Upper lobe of left lung (tissue), 6 donors: ENCODE data around the gene ABCB11. TPM values are rescaled to one million over a fixed set of nuclear protein-coding genes. Genes with fewer than 3 reads are reported as not detected.

Source experiments
- ATAC-seq, 2 donors: fragments of 200-7000 bp; cut with Tn5 transposase; one replicate each; pipeline ENCODE4 v1.9.1; 2022; ENCODE audit warnings: mild to moderate bottlenecking in 2 of 2, moderate library complexity in 2 of 2; ENCODE audit not compliant: low FRiP score in 2 of 2
- DNase-seq, 2 donors: peaks; one replicate each; pipeline ENCODE4 v3.0.0-alpha.2; 2019 to 2020
- H3K27ac ChIP-seq, 4 donors: fragments of 200-600 bp; sonication (generic); one replicate each; pipeline ENCODE4 v1.5.1; 2016 to 2019
- H3K27me3 ChIP-seq, 4 donors: fragments of 200-600 bp; sonication (generic); one replicate each; pipeline ENCODE4 v1.5.1; 2017 to 2019
- H3K36me3 ChIP-seq, 4 donors: fragments of 200-600 bp; sonication (generic); one replicate each; pipeline ENCODE4 v1.5.1; 2016 to 2019
- H3K4me1 ChIP-seq, 4 donors: fragments of 200-600 bp; sonication (generic); one replicate each; pipeline ENCODE4 v1.5.1; 2018 to 2019
- H3K4me3 ChIP-seq, 4 donors: fragments of 200-600 bp; sonication (generic); one replicate each; pipeline ENCODE4 v1.5.1; 2017 to 2019; ENCODE audit warnings: mild to moderate bottlenecking in 2 of 4, moderate library complexity in 1 of 4
- H3K9me3 ChIP-seq, 4 donors: fragments of 200-600 bp; sonication (generic); one replicate each; pipeline ENCODE4 v1.5.1; 2018 to 2019
- EP300 ChIP-seq, 4 donors: sonication (generic); formaldehyde crosslinking; IDR thresholded peaks; one replicate each; pipeline ENCODE4 v1.5.1; 2017; ENCODE audit warnings: antibody characterized with exemption in 4 of 4, control low read depth in 2 of 4
- POLR2A ChIP-seq, 4 donors: fragments of 450-650 bp; IDR thresholded peaks; one replicate each; pipeline ENCODE4 v1.5.1; 2016 to 2017; ENCODE audit warnings: antibody characterized with exemption in 4 of 4, mild to moderate bottlenecking in 2 of 4
- POLR2AphosphoS5 ChIP-seq, 2 donors: sonication (generic); formaldehyde crosslinking; IDR thresholded peaks; one replicate each; pipeline ENCODE4 v1.5.1; 2017; ENCODE audit warnings: antibody characterized with exemption in 2 of 2
- WGBS, 2 donors: methylation state at CpG; one replicate each; pipeline ENCODE4 v1.1.5; 2017 to 2018; 5-methylcytosine and 5-hydroxymethylcytosine counted together
- total RNA-seq, 6 donors: library from RNA; depleted of rRNA in 4 of 6; stranded (reverse); fragments of >200 nt in 4 of 6; gene quantifications; one replicate each; pipeline versions ENCODE4 v1.1.0 to v1.2.1, GENCODE V29; 2016 to 2021
- TF ChIP-seq, protein P1 (sequence below), 6 experiments: fragments of 450-650 bp in 4 of 6; fragments of 200-600 bp in 2 of 6; sonication (generic) in 2 of 6; IDR thresholded peaks; one replicate each; pipeline ENCODE4 v1.5.1; 2016 to 2019; ENCODE audit warnings: antibody characterized with exemption in 6 of 6
- donor health status: DM: no; HTN: no; CAD: no; lungs with moderate emphysema.
- donor health status: DM: no; HTN: yes; CAD: no; lungs with severe emphysema.

ABCB11 gene
- total RNA-seq, 6 donors from 2014 or later = 0.03 to 3.6 TPM; not detected in 4

DNA sequence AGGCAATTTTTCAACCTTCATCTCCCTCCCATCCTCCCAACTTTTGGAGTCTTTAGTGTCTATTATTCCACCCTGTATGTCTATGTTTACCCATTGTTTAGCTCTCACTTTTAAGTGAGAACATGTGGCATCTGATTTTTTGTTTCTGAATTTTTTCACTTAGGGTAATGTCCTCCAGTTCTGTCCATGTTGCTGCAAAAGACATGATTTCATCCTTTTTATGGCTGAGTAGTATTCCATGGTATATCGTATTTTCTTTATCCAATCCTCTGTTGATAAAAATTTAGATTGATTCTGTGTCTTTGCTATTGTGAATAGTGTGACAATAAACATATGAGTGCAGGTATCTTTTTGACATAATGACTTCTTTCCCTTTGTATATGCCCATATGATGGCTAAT is 81.8 kb downstream of the ABCB11 start:
- WGBS, 2 donors = 96 to 97% methylated on average over 1 of the region's 1 CpG
- Histone ChIP-seq H3K9me3 (peaks cover 0 to 4% (median 0%) of the 10 kb centered on the region in 4 donors), H3K4me1 (no peaks in the 10 kb centered on the region), H3K27me3 (no peaks in the 10 kb centered on the region), H3K27ac (no peak overlapping the region), H3K4me3 (no peak overlapping the region), H3K36me3 (no peaks in the 10 kb centered on the region)
- ATAC-seq (no peak), DNase-seq (no peak)
- TF ChIP-seq, protein P1, sequence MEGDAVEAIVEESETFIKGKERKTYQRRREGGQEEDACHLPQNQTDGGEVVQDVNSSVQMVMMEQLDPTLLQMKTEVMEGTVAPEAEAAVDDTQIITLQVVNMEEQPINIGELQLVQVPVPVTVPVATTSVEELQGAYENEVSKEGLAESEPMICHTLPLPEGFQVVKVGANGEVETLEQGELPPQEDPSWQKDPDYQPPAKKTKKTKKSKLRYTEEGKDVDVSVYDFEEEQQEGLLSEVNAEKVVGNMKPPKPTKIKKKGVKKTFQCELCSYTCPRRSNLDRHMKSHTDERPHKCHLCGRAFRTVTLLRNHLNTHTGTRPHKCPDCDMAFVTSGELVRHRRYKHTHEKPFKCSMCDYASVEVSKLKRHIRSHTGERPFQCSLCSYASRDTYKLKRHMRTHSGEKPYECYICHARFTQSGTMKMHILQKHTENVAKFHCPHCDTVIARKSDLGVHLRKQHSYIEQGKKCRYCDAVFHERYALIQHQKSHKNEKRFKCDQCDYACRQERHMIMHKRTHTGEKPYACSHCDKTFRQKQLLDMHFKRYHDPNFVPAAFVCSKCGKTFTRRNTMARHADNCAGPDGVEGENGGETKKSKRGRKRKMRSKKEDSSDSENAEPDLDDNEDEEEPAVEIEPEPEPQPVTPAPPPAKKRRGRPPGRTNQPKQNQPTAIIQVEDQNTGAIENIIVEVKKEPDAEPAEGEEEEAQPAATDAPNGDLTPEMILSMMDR (IDR thresholded peaks at IDR 0.05) = no peak
- no peak for TF ChIP-seq POLR2A (IDR thresholded peaks at IDR 0.05)
- no peak for TF ChIP-seq EP300 (IDR thresholded peaks at IDR 0.05)
- no peak for TF ChIP-seq POLR2AphosphoS5 (IDR thresholded peaks at IDR 0.05)

DNA sequence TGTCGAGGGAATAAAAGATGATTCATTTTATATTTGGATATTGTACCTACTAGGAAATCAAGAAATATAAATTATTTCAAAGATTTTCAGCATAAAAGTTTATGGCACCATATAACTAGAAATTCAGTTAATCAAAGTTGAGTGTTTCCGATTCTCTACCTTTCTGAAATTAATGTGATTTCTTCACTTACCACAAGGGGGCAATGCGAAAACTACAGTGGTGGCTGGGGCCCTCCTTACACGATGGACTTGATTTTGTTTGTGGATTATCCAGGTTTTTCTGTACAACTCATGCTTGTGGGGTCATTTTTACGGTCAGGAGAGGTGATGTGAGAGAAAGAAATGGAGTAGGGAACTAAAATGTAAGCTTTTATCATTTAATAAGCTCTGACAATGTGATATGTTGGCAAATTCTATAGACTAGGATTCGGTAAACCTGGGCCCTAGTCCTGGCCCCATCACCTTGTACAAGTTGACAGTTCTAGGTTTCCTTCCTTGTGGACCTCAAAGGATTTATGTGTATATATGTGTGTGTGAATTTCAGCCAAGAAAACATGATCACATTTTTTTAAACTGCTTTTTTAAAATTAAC is 82.4 kb downstream of the ABCB11 start:
- no peak overlapping the region for H3K27ac ChIP-seq
- DNase-seq (no peak), ATAC-seq (no peak)
- H3K4me1 ChIP-seq = no peaks in the 10 kb centered on the region
- peaks cover 0 to 4% (median 0%) of the 10 kb centered on the region in 4 donors for H3K9me3 ChIP-seq
- no peak for TF ChIP-seq EP300 (IDR thresholded peaks at IDR 0.05)
- TF ChIP-seq, protein P1 (IDR thresholded peaks at IDR 0.05) = peak in 4 of 6 experiments; percentile 29 to 38 (median 36)
- no peak for TF ChIP-seq POLR2AphosphoS5 (IDR thresholded peaks at IDR 0.05)
- TF ChIP-seq POLR2A (IDR thresholded peaks at IDR 0.05) = no peak
- H3K27me3 ChIP-seq = no peaks in the 10 kb centered on the region
- no peak overlapping the region for H3K4me3 ChIP-seq
- H3K36me3 ChIP-seq = no peaks in the 10 kb centered on the region
- WGBS, 2 donors = 58 to 61% methylated on average over 6 of the region's 6 CpGs

DNA sequence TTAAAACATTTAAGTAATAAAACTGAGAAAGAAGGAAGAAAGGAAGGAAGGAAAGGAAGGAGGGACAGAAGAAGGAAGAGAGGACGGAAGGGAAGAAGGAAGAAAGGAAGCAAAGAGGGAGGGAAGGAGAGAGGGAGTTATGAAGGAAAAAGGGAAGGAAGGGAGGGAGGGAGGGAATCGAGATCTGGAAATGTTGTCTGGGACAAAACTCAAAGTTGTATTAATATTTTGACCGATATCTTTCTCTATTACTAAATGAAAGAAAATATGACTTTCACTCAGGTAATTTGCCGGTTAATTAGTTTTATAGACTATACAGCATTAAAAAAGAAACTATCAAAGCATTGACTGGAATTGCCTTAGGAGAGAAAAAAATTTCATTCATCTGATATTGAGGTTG is 85.6 kb downstream of the ABCB11 start:
- H3K4me3 ChIP-seq = no peak overlapping the region
- H3K27ac ChIP-seq = no peak overlapping the region
- no peaks in the 10 kb centered on the region for H3K9me3 ChIP-seq
- 37 to 57% methylated on average over 4 of the region's 4 CpGs for WGBS, 2 donors
- DNase-seq (no peak), ATAC-seq (no peak)
- no peaks in the 10 kb centered on the region for H3K36me3 ChIP-seq
- no peaks in the 10 kb centered on the region for H3K27me3 ChIP-seq
- TF ChIP-seq POLR2AphosphoS5 (IDR thresholded peaks at IDR 0.05) (no peak), POLR2A (IDR thresholded peaks at IDR 0.05) (no peak), EP300 (IDR thresholded peaks at IDR 0.05) (no peak)
- TF ChIP-seq, protein P1 (IDR thresholded peaks at IDR 0.05) = no peak
- H3K4me1 ChIP-seq = no peaks in the 10 kb centered on the region

DNA sequence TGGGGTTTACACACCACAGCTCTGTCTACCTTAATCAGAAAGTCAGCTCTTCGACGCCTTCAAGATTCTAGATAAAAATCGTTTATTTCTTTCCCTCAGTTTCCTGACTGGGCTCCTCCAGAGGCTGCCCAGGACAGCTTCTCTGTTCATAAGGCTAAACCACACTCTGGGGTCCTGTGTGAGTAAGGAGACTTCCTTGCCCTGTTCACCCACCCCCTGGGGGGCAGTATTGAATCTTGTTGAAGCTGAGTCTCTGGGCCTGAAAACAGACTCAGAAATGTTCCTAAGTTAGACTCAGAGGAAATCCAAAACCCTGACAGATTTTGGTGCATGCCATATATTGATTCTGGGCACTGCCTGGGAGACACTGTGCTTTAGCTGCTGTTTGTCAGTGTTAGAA is 87.1 kb downstream of the ABCB11 start:
- 55 to 80% methylated on average over 3 of the region's 3 CpGs for WGBS, 2 donors
- ATAC-seq (no peak), DNase-seq (no peak)
- Histone ChIP-seq H3K27me3 (no peaks in the 10 kb centered on the region), H3K4me1 (no peaks in the 10 kb centered on the region), H3K4me3 (no peak overlapping the region), H3K9me3 (no peaks in the 10 kb centered on the region), H3K27ac (no peak overlapping the region), H3K36me3 (no peaks in the 10 kb centered on the region)
- TF ChIP-seq POLR2A (IDR thresholded peaks at IDR 0.05) (no peak), POLR2AphosphoS5 (IDR thresholded peaks at IDR 0.05) (no peak), EP300 (IDR thresholded peaks at IDR 0.05) (no peak)
- TF ChIP-seq, protein P1 (IDR thresholded peaks at IDR 0.05) = no peak

DNA sequence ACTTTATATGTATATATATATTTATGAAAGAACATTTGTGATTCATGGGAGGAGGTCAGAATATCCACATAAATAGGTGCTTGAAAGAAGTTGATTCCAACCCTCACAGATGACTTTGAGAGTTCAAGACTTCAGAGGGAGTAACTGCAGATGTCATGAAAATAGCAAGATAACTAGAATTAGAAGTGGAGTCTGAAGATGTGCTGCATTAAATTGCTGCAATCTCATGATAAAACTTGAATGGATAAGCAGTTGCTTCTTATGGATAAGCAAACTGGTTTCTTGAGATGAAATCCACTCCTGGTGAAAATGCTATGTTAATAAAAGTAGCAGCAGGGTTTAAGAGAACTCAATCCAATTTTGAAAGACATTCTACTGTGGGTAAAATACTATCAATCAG is 89.8 kb downstream of the ABCB11 start:
- Histone ChIP-seq H3K9me3 (no peaks in the 10 kb centered on the region), H3K27ac (no peak overlapping the region), H3K36me3 (no peaks in the 10 kb centered on the region), H3K4me3 (no peak overlapping the region), H3K4me1 (no peaks in the 10 kb centered on the region), H3K27me3 (no peaks in the 10 kb centered on the region)
- no peak for TF ChIP-seq POLR2A (IDR thresholded peaks at IDR 0.05)
- TF ChIP-seq, protein P1 (IDR thresholded peaks at IDR 0.05) = no peak
- TF ChIP-seq EP300 (IDR thresholded peaks at IDR 0.05) = no peak
- no peak for TF ChIP-seq POLR2AphosphoS5 (IDR thresholded peaks at IDR 0.05)
- ATAC-seq = no peak
- no peak for DNase-seq
